ENCODE data around the gene BEST3. TPM values are rescaled to one million over a fixed set of nuclear protein-coding genes. Genes with fewer than 3 reads are reported as not detected.

BEST3 gene
- total and polyA plus RNA-seq, 2 experiments from 2014 or later, result 0.34 to 0.60 TPM

DNA sequence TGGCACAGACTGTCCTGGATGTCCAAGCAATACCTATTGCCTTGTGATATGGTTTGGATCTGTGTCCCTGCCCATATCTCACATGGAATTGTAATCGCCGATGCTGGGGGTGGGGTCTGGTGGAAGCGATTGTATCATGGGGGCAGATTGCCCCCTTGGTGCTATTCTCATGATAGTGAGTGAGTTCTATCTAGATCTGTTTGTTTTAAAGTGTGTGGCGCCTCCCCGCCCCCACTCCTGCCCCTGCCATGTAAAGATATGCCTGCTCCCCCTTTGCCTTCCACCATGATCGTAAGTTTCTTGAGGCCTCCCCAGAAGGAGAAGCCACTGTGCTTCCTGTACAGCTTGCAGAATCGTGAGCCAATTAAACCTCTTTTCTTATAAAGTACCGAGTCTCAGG is 71.6 kb downstream of the BEST3 start:
- H3K27me3 ChIP-seq, result no peaks in the 10 kb centered on the region
- no peak overlapping the region for H3K4me3 ChIP-seq
- H3K79me2 ChIP-seq, result no peaks in the 10 kb centered on the region
- no peak for DNase-seq (ENCODE audit: low spot score)
- H3K36me3 ChIP-seq (replicated peaks; ENCODE audit: insufficient read depth, low read depth), result no peaks in the 10 kb centered on the region
- 94% methylated on average over 8 of the region's 8 CpGs for WGBS (ENCODE audit: low lambda C conversion rate, missing lambda C conversion rate)
- H3K9me3 ChIP-seq (ENCODE audit: low read depth), result no peaks in the 10 kb centered on the region
- H3K9me2 ChIP-seq (replicated peaks; ENCODE audit: insufficient read depth), result no peaks in the 10 kb centered on the region
- H3K4me2 ChIP-seq, result no peak overlapping the region
- H2AFZ ChIP-seq, result no peak overlapping the region
- no peak overlapping the region for H3K27ac ChIP-seq
- no peaks in the 10 kb centered on the region for H3K4me1 ChIP-seq (ENCODE audit: insufficient read depth)
- TF ChIP-seq CTCF (IDR thresholded peaks at IDR 0.05; ENCODE audit: poor library complexity) (no peak), EZH2 (IDR thresholded peaks at IDR 0.05; ENCODE audit: borderline replicate concordance) (no peak), EZH2phosphoT487 (IDR thresholded peaks at IDR 0.05; ENCODE audit: low read depth, severe bottlenecking, unreplicated experiment) (no peak)
- no peaks in the 10 kb centered on the region for H4K20me1 ChIP-seq (ENCODE audit: insufficient read depth, poor library complexity, severe bottlenecking)

DNA sequence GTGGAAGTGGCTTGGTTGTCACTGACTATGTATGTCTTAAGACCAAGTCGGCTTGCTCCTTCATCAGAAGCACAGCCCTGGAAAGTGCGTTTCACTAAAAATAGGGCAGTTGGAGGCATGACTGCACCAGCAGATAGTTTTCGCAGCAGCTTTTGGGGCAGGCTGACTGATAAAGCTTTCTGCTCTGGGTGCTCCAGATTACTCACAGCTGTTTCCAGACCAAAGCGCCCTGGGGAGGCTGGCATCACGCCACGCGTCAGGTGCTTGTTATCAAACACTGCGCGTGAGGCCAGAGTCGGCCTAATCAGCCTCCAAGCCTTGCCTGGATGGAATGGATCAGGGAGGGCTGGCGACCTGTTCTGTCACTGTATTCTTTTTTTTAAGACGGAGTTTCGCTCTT is 75.1 kb downstream of the BEST3 start:
- 84% methylated on average over 12 of the region's 13 CpGs for WGBS (ENCODE audit: low lambda C conversion rate, missing lambda C conversion rate)
- no peak for TF ChIP-seq CTCF (IDR thresholded peaks at IDR 0.05; ENCODE audit: poor library complexity)
- TF ChIP-seq EZH2 (IDR thresholded peaks at IDR 0.05; ENCODE audit: borderline replicate concordance), result no peak
- no peak for TF ChIP-seq EZH2phosphoT487 (IDR thresholded peaks at IDR 0.05; ENCODE audit: low read depth, severe bottlenecking, unreplicated experiment)
- H3K4me1 ChIP-seq (ENCODE audit: insufficient read depth), result no peaks in the 10 kb centered on the region
- H3K36me3 ChIP-seq (replicated peaks; ENCODE audit: insufficient read depth, low read depth), result no peaks in the 10 kb centered on the region
- H2AFZ ChIP-seq, result no peak overlapping the region
- H4K20me1 ChIP-seq (ENCODE audit: insufficient read depth, poor library complexity, severe bottlenecking), result no peaks in the 10 kb centered on the region
- H3K27me3 ChIP-seq, result no peaks in the 10 kb centered on the region
- H3K4me3 ChIP-seq, result no peak overlapping the region
- no peak overlapping the region for H3K27ac ChIP-seq
- DNase-seq (ENCODE audit: low spot score), result no peak
- no peaks in the 10 kb centered on the region for H3K9me2 ChIP-seq (replicated peaks; ENCODE audit: insufficient read depth)
- H3K79me2 ChIP-seq, result no peaks in the 10 kb centered on the region
- no peaks in the 10 kb centered on the region for H3K9me3 ChIP-seq (ENCODE audit: low read depth)
- H3K4me2 ChIP-seq, result no peak overlapping the region

GRCh38 chr12:69621551-69621950 is 77.6 kb downstream of the BEST3 start:
- H3K79me2 ChIP-seq, result no peaks in the 10 kb centered on the region
- H3K4me1 ChIP-seq (ENCODE audit: insufficient read depth), result no peaks in the 10 kb centered on the region
- H2AFZ ChIP-seq, result no peak overlapping the region
- DNase-seq (ENCODE audit: low spot score), result no peak
- H3K4me3 ChIP-seq, result no peak overlapping the region
- H3K36me3 ChIP-seq (replicated peaks; ENCODE audit: insufficient read depth, low read depth), result no peaks in the 10 kb centered on the region
- H3K9me2 ChIP-seq (replicated peaks; ENCODE audit: insufficient read depth), result no peaks in the 10 kb centered on the region
- no peak for TF ChIP-seq EZH2phosphoT487 (IDR thresholded peaks at IDR 0.05; ENCODE audit: low read depth, severe bottlenecking, unreplicated experiment)
- no peak for TF ChIP-seq CTCF (IDR thresholded peaks at IDR 0.05; ENCODE audit: poor library complexity)
- no peak for TF ChIP-seq EZH2 (IDR thresholded peaks at IDR 0.05; ENCODE audit: borderline replicate concordance)
- no peaks in the 10 kb centered on the region for H3K9me3 ChIP-seq (ENCODE audit: low read depth)
- H4K20me1 ChIP-seq (ENCODE audit: insufficient read depth, poor library complexity, severe bottlenecking), result no peaks in the 10 kb centered on the region
- H3K4me2 ChIP-seq, result no peak overlapping the region
- H3K27me3 ChIP-seq, result no peaks in the 10 kb centered on the region
- WGBS (ENCODE audit: low lambda C conversion rate, missing lambda C conversion rate), result 85% methylated on average over 2 of the region's 2 CpGs
- no peak overlapping the region for H3K27ac ChIP-seq

DNA sequence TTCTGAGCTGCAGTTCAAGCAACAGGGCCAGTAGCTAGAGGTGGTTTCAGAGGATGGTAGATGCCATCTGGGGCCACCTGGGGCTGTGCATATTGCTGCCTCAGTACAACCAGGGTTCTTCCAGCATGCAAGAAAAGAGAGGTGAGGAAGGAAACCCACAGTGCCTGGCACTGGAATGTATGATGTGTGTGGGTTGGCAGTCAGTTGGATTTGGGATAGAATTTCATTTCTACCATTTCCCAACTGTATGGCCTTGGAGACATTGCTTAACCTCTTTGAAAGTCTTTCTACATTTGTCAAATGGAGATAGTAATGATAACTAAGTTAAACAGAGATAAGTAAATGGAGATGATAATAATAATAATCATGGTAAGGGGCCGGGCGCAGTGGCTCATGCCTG is 78.2 kb downstream of the BEST3 start:
- no peak overlapping the region for H3K4me3 ChIP-seq
- H3K79me2 ChIP-seq, result no peaks in the 10 kb centered on the region
- H3K27me3 ChIP-seq, result no peaks in the 10 kb centered on the region
- H2AFZ ChIP-seq, result no peak overlapping the region
- H4K20me1 ChIP-seq (ENCODE audit: insufficient read depth, poor library complexity, severe bottlenecking), result no peaks in the 10 kb centered on the region
- no peaks in the 10 kb centered on the region for H3K4me1 ChIP-seq (ENCODE audit: insufficient read depth)
- H3K4me2 ChIP-seq, result no peak overlapping the region
- no peaks in the 10 kb centered on the region for H3K9me3 ChIP-seq (ENCODE audit: low read depth)
- 85% methylated on average over 2 of the region's 2 CpGs for WGBS (ENCODE audit: low lambda C conversion rate, missing lambda C conversion rate)
- TF ChIP-seq EZH2phosphoT487 (IDR thresholded peaks at IDR 0.05; ENCODE audit: low read depth, severe bottlenecking, unreplicated experiment), result no peak
- no peak for TF ChIP-seq CTCF (IDR thresholded peaks at IDR 0.05; ENCODE audit: poor library complexity)
- TF ChIP-seq EZH2 (IDR thresholded peaks at IDR 0.05; ENCODE audit: borderline replicate concordance), result no peak
- DNase-seq (ENCODE audit: low spot score), result no peak
- H3K9me2 ChIP-seq (replicated peaks; ENCODE audit: insufficient read depth), result no peaks in the 10 kb centered on the region
- H3K27ac ChIP-seq, result no peak overlapping the region
- no peaks in the 10 kb centered on the region for H3K36me3 ChIP-seq (replicated peaks; ENCODE audit: insufficient read depth, low read depth)

Measured in hepatocyte (in vitro differentiated cells).